ENCODE data around the gene CACUL1.
"Not testable (repeated sequence)": the region's sequence is repeated elsewhere in the genome, so short reads cannot be mapped to it uniquely, and the experiment has no call there.

Gene CACUL1

DNA sequence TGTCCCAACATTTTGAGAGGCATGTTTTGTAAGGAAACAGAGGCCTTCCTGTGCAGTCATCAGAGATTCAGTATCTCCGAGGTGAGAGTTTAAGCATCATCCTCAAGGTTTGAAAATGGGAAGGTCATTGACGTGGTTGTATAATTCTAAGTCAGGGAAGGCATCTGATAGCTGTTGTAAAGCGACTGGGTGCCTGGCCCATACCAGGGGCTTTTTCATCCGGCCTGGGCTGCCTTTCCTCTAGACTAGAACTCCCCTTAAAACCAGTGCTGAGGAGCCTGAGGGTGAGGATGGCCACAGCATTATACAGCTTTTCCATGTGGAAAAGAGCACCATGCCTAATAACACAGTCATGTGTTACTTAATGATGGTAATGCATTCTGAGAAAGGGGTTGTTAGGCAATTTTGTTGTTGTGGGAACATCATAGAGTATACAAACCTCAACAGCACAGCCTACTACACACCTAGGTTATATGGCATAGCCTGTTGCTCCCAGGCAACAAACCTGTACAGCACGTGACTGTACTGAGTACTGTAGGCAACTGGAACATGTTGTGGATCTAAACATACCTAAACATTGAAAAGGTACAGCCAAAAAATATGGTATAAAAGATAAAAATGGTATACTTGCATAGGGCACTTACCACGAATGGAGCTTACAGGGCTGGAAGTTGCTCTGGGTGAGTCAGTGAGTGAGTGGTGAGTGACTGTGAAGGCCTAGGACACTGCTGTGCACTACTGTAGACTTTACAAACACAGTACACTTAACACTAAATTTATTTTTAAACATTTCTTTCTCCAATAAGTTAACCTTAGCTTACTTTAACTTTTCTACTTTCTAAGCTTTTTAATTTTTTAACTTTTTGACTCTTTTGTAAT, 13.5 kb upstream of the CACUL1 start:
- no peak for DNase-seq

DNA sequence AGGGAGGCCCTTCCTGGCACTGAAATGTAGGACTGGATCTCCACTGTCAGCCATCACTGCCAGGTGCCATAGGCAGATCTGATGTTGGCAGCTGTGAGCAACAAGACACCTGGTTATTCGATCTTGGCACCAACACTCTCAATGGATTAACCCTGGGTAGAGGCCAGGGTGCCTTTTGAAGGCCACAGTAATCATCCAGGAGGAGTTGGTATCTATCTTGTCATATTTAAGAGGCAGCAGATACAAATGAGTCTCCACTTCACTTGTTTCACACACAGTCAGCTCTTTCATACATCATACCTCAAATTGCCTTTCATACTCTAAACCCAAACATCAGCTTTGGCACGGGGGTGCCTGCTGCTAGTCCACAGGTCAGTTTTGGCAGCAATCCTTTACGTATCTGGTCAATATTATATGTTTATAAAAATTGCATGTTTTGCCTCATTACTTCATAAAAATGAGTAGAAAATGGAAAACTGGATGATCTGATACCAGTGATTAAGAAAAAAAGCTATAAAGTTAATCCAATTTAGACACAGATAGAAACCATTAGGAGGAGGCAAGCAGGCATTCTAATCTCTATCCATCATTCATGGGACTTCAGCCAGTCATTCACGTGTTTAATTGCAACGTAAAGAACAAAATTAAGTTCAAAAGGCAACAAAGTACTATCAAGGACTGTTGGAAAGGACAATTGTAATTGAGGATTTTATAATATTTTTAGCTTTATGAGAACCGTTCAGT, 12.7 kb upstream of the CACUL1 start:
- no peak for DNase-seq

DNA sequence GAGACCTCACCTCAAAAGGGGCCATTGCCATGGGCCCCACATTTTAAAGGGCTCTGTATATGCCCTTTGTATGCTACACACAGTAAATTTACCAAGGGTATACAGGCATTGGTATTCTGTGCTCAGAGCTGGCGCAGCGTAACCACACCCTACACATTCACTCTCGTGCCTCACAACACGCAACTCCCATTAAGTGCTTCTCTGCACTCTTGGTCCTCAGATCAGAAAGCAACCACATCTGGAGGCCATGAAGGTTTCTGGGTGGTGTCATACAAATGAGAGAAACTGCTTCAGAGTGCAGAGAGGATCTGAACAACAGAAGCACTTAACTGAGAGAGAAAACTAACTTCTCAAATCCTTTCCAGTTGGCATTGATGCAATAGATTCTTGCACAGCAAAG, 9.4 kb upstream of the CACUL1 start:
- DNase-seq, result no peak

DNA sequence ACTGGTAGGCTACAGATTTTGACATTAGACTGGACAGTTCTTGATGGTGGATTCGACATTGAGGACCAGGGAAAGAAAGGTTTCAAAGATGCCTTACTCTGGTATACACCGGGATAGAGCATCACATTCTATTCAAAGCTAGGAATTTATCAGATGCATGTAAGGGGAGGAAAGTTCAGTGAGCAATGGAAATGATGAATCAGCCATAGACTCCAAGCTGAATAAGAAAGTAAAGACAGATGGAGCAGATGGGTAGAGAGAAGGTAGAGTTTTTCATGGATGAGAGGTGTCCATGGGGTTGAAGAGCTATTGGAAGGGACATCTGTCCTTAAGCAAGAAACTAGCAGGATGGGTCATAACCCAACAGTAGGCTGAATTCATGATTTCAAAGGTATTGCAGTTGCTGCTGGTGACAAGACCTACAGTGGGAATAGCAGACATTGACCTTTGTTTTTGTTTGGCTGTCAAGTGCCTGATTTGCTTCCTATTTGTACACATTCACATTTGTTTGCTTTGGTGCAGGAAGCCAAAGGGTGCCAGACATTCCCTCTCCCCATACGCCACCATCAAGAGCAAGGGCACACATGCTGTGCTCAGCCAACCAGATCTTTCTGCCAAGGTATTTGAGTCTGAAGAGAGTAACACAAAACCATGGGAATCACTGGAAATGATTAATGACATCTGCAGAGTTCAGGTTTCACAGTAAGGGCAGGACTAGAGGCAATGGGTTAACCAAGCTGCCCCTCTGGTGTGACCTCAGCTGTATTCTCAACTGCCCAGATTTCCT, 8.6 kb upstream of the CACUL1 start:
- no peak for DNase-seq

DNA sequence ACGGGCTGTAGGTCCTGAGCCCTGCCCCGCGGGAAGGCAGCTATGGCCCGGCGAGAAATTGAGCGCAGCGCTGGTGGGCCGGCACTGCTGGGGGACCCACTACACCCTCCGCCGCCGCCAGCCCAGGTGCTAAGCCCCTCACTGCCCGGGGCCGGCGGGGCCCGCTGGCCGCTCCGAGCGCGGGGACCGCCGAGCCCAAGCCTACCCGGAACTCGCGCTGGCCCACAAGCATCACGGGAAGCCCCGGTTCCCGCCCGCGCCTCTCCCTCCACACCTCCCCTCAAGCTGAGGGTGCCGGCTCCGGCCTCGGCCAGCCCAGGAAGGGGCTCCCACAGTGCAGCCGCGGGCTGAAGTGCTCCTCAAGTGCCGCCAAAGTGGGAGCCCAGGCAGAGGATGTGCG, 5.5 kb upstream of the CACUL1 start:
- DNase-seq, result no peak

DNA sequence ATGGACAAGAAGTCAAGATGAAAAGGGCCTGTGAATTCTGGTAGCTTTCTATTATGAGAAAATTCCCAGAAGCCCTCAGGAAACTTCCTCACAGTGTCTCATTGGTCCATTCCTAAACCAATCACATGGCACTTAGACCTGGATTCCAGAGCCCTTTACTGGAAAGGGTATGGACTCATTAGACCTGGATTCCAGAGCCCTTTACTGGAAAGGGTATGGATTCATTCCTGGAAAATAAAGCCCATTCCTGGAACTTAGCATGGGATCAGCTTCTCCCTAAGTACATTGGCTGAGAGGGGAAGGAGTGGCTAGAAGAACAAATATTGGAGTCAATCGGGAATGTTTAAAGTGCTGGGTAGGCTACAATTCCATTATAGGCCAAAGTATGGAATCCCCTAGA, 3.7 kb upstream of the CACUL1 start:
- no peak for DNase-seq

DNA sequence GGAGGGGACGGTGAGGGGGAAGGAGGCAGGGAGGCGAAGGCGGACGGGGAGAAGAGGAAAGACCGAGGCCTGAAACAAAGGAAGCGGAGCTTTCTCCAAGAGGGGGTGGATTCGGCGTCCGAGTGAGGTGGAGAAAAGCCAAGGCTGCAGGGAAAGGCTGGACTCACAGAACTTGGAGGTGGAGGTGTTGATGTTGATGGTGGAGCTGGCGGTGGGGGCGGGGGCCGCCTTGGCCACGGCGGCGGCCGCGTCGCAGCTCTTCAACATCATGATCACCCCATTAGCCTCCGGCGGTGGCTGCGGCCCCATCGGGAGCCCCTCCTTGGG, 578 bp downstream of the CACUL1 start:
- DNase-seq, result peak; percentile 67

DNA sequence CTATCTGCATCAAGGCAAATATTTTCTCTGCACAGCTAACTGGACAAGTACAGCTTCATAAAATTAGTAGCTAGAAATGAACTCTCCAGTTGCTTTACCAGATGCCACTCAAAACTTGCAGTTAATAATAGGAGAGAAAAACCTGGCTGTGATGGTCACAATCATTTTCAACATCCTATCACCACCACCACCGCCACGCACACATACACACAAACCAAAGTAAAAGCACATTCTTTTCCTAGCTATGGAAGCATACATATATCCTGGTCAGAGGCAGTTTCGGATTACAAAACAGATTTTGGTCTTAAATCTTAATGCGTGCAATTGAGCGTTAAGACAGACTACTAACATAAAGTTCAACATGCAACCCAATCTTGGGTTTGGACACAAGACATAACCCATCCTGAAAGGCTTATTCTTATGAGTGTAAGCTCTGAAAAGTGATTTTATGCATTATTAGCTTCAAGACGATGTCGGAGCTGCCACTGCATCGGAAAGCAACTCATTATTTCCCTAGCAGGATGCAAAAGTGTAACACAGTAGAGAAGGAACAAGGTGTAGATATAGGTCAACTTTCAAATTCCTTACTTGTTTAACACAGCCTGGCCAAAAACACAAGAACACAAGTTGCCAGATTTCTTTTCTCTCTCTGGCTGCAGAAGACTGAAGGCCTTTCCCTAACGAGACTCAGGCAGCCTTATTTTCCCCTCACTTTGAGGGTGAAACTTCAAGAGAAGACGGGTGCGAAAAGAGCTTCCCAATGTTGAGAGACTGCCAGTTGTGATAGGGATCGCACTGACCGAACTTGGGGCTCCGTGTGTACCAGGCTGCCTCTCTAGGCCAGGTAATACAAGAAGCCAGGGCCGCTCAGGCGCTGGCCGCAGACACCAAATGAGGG, 1.2 kb downstream of the CACUL1 start:
- DNase-seq, result no peak

DNA sequence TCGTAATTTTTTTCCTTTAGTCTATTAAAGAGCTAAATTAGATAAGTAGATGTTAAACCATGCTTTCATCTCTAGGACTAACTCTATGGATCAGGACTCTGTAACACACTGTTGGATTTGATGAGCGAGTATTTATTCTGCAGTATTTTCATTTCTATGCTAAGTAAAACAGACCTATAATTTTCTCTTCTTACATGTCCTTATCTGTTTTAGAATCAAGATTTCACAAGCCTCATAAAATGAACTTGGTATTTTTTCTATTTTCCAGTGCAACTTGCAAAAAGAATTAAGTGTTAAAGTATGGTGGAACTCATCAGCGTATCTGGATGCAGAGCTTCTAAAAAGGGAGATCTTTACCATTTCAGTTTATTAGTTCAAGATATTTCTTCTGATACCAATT, 2.4 kb downstream of the CACUL1 start:
- DNase-seq, result no peak

DNA sequence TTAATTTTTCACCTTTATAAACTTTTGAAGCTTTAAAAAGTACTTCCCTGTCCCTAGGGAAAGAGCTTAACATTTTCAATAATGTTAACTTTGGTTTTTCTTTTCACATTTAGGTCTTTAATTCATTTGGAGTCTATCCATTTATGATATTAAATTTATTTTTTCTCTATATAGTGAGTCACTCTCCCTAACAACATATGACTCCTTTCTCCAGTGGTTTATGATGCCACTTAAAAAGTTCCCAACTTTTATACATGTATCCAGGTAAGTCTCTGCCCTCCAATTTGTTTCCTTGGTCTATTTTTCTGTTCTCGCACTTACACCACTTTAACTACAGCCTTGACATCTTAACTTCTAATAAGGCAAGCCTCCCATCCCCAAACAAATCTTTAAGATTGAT, 3.5 kb downstream of the CACUL1 start:
- no peak for DNase-seq

DNA sequence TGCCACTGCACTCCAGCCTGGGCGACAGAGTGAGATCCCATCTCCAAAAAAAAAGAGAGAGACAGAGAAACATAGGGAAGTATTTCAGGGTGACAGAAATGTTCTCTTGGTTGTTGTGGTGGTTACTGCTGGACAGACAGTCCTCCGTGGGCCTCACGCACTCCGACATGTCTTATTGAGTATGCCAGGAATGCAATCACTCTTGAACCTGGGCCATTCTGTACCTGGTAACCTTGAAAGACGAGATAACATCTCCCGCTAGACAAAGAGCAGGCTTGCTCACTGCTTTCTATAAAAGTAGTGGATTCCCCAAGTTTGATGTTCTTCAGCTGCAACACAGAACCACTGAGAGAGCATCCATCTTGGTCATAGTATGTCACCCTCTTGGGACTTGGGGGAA, 6.7 kb downstream of the CACUL1 start:
- no peak for DNase-seq

DNA sequence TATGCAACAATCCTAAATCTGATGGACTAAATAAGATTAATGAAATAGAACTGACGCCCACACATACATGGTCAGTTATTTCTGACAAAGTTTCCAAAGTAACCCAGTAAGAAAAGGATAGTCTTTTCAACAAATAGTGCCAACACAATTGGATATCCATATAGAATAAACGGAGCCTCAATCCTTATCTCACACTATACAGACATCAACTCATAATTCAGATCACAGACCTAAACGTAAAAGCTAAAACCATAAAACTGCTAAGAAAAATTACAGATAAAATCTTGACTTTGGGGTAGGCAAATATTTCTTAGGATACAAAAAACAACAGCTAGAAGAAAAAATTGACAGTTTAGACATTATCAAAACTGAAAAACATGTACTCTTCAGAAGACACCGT, 8.5 kb downstream of the CACUL1 start:
- no peak for DNase-seq

DNA sequence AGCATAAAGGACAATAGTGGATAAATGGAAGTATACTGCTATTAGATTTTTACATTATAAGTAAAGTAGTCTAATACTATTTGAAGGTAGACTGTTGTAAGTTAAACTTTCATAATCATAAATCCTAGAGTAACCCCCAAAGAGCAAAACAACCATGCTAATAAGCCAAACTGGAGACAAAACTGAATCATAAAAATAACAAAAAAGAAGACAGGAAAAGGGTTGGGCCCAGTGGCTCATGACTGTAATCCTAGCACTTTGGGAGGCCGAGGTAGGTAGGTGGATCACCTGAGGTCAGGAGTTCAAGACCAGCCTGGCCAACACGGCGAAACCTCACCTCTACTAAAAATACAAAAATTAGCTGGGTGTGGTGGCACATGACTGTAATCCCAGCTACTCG, 9.7 kb downstream of the CACUL1 start:
- DNase-seq, result no peak

DNA sequence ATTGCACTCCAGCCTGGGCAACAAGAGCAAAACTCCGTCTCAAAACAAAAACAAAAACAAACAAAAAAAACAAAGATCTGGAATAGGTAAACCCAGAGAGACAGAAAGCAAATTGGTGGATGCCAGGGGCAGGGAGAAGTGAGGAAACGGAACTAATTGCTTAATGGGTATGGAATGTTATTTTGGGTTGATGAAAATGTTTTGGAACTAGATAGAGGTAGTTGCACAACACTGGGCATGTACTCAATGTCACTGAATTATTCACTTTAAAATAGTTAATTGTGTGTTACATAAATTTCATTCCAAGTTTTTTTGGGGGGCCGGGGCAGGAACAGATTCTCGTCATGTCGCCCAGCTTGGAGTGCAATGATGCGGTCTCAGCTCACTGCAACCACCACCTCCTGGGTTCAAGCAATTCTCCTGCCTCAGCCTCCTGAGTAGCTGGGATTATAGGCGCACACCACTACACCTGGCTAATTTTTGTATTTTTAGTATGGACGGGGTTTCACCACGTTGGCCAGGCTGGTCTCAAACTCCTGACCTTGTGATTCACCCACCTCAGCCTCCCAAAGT, 10.3 kb downstream of the CACUL1 start:
- not testable (repeated sequence) for DNase-seq

DNA sequence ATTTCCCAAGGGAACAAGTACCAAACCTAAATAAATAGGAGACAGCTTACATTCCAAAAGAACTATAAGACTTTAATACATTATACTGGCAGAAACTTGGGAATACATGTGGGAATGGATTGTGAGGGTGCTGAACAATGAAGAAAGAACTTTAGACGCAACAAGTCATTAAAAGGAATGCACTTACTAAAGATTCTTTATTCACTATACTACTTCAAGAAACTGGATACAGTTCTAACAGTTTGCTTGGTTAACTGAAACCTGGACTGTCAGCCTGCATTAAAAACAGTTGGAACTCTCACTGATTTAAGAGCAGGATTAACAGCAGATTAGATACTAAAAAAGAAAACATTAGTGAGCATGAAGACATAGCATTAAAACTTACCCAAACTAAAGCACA, 12.0 kb downstream of the CACUL1 start:
- no peak for DNase-seq

DNA sequence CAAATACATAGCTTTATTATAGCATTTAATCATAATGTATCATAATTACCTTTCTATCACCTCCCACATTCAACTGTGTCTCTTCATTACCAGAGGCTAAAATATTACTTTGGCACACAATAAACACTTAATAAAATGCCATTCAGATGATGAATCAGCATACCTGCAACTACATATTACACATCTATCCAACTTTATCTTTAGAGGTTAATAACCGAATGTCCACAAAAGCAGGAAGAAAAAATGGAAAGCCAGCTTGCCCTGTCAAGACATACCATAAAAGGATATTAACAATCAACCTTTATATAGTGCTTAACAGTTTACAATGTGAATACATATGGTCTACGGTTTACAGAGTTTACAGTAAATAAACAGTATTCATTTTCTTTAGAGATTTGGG, 12.7 kb downstream of the CACUL1 start:
- no peak for DNase-seq

DNA sequence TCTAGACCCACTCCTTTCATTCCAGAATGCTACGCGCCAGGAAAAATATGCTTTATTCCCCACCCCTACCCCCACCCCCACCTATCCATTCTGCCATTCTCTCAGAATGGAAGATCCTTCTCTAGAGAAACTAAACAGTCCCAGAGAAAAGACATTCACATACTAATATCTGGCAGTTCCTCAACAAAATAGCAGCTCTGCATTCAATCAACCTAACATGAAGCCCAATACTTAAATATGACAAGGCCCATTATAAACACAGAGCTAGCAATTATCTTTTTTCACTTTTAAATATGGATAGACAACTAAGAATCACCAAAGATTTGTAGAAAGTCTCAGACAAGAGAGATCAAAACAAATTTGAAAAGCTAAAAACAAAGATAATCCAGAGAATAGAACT, 16.4 kb downstream of the CACUL1 start:
- no peak for DNase-seq

DNA sequence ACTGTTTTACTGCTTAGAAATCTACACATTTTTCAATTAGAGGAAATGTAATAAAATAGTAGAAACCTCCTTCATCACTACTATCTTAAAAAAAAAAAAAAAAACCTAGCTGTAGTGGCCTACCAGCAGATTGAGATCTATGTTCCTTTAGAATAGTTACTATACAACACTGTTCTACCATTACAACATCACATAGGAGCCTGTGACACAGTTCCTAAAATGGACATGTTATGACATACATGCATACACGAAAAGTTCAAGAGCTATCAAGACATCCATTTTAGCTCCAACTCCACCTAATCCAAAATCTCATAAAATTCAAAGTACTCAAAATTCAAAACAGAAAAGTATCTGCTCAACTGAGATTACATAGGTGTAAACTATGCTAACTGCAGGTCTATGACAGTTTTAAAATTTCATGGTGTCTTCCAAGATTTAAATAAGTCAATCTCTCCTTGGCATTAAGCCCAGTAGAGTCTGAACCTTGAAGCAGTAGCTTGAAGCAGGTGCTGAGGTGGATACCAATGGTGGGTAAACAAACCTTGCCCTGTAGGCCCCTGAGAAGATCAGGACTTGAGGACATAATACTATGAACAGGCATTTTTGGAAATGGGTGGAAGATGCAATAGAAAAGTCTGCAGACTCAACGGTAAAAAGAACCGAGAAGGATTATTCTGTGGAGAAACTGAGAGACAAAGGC, 17.0 kb downstream of the CACUL1 start:
- no peak for DNase-seq

DNA sequence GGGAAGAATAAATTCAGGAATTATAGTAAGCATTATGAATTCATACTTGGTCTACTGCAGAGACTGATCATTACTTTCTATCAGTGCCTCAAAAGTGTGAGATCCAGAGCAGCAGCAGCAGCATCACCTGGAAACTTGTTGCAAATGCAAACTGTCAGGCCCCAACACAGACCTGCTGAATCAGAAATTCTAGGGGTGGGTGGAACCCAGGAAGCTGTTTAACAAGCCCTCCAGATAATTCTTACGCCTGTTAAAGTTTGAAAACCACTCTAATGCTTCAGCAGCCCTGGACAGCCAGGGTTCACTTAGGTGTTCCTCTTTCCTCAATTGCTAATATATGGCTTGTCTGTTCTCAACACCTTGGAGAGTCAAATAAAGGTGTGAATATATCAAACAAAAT, 19.5 kb downstream of the CACUL1 start:
- DNase-seq, result no peak

DNA sequence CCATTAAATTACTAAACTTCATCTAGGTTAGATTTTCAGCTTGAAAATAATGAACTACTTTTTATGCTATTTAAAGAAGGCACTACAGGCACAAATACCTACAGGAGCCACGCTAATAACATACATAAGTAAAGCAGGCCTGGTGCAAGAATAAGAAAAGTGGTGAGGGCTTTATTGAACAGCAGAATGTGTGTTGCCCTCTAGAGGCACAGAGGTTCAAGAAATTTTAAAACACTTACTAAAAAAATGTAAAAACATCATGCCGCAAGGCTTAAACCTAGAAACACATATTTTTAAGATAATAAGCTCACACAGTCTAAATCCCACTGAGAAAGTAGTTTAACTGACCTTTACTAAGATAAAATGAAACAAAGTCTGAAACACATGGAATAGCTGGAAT, 20.3 kb downstream of the CACUL1 start:
- DNase-seq, result no peak

Measured in right hindlimb (tissue), 1 donor.